Measurements from ENCODE around the gene WBP2. TPM values are rescaled to one million over a fixed set of nuclear protein-coding genes. Genes with fewer than 3 reads are reported as not detected.

The WBP2 gene
- total and polyA plus RNA-seq, 9 of the 15 experiments (the other 6 are each of a cell fraction or from before 2014, with no cell fraction given) = 2.2 to 74.3 (median 20.0) TPM

DNA sequence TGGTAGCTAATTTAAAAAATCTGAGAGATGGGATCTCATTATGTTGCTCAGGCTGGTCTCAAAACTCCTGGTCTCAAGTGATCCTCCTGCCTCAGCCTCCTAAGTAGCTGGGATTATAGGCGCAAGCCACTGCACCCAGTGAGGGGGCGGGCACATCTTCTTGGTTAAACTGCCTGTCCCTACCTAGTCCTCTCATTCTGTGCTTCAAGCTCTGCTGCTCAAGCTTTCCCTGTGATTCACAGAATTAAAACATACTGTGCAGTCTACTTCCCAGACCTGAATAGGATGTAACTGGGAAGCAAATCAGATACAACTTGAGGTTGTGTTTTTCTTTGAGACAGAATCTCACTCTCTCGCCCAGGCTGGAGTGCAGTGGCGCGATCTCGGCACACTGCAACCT lies 47.3 kb upstream of the WBP2 start (continued):
- TF ChIP-seq, protein P1, sequence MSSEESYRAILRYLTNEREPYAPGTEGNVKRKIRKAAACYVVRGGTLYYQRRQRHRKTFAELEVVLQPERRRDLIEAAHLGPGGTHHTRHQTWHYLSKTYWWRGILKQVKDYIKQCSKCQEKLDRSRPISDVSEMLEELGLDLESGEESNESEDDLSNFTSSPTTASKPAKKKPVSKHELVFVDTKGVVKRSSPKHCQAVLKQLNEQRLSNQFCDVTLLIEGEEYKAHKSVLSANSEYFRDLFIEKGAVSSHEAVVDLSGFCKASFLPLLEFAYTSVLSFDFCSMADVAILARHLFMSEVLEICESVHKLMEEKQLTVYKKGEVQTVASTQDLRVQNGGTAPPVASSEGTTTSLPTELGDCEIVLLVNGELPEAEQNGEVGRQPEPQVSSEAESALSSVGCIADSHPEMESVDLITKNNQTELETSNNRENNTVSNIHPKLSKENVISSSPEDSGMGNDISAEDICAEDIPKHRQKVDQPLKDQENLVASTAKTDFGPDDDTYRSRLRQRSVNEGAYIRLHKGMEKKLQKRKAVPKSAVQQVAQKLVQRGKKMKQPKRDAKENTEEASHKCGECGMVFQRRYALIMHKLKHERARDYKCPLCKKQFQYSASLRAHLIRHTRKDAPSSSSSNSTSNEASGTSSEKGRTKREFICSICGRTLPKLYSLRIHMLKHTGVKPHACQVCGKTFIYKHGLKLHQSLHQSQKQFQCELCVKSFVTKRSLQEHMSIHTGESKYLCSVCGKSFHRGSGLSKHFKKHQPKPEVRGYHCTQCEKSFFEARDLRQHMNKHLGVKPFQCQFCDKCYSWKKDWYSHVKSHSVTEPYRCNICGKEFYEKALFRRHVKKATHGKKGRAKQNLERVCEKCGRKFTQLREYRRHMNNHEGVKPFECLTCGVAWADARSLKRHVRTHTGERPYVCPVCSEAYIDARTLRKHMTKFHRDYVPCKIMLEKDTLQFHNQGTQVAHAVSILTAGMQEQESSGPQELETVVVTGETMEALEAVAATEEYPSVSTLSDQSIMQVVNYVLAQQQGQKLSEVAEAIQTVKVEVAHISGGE (CRISPR knock-in tag; IDR thresholded peaks at IDR 0.05) = no peak
- TF ChIP-seq, protein P2, sequence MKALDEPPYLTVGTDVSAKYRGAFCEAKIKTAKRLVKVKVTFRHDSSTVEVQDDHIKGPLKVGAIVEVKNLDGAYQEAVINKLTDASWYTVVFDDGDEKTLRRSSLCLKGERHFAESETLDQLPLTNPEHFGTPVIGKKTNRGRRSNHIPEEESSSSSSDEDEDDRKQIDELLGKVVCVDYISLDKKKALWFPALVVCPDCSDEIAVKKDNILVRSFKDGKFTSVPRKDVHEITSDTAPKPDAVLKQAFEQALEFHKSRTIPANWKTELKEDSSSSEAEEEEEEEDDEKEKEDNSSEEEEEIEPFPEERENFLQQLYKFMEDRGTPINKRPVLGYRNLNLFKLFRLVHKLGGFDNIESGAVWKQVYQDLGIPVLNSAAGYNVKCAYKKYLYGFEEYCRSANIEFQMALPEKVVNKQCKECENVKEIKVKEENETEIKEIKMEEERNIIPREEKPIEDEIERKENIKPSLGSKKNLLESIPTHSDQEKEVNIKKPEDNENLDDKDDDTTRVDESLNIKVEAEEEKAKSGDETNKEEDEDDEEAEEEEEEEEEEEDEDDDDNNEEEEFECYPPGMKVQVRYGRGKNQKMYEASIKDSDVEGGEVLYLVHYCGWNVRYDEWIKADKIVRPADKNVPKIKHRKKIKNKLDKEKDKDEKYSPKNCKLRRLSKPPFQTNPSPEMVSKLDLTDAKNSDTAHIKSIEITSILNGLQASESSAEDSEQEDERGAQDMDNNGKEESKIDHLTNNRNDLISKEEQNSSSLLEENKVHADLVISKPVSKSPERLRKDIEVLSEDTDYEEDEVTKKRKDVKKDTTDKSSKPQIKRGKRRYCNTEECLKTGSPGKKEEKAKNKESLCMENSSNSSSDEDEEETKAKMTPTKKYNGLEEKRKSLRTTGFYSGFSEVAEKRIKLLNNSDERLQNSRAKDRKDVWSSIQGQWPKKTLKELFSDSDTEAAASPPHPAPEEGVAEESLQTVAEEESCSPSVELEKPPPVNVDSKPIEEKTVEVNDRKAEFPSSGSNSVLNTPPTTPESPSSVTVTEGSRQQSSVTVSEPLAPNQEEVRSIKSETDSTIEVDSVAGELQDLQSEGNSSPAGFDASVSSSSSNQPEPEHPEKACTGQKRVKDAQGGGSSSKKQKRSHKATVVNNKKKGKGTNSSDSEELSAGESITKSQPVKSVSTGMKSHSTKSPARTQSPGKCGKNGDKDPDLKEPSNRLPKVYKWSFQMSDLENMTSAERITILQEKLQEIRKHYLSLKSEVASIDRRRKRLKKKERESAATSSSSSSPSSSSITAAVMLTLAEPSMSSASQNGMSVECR (CRISPR knock-in tag; IDR thresholded peaks at IDR 0.05) = no peak
- no peak for TF ChIP-seq ETS2 (tag; IDR thresholded peaks at IDR 0.05; ENCODE audit: borderline replicate concordance, poor library complexity, severe bottlenecking)
- TF ChIP-seq, protein P3, sequence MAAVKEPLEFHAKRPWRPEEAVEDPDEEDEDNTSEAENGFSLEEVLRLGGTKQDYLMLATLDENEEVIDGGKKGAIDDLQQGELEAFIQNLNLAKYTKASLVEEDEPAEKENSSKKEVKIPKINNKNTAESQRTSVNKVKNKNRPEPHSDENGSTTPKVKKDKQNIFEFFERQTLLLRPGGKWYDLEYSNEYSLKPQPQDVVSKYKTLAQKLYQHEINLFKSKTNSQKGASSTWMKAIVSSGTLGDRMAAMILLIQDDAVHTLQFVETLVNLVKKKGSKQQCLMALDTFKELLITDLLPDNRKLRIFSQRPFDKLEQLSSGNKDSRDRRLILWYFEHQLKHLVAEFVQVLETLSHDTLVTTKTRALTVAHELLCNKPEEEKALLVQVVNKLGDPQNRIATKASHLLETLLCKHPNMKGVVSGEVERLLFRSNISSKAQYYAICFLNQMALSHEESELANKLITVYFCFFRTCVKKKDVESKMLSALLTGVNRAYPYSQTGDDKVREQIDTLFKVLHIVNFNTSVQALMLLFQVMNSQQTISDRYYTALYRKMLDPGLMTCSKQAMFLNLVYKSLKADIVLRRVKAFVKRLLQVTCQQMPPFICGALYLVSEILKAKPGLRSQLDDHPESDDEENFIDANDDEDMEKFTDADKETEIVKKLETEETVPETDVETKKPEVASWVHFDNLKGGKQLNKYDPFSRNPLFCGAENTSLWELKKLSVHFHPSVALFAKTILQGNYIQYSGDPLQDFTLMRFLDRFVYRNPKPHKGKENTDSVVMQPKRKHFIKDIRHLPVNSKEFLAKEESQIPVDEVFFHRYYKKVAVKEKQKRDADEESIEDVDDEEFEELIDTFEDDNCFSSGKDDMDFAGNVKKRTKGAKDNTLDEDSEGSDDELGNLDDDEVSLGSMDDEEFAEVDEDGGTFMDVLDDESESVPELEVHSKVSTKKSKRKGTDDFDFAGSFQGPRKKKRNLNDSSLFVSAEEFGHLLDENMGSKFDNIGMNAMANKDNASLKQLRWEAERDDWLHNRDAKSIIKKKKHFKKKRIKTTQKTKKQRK (IDR thresholded peaks at IDR 0.05; ENCODE audit: borderline replicate concordance, low read depth, low read length) = no peak
- no peak for TF ChIP-seq STAG1 (CRISPR knock-in tag; IDR thresholded peaks at IDR 0.05; ENCODE audit: borderline replicate concordance)
- TF ChIP-seq HES1 (IDR thresholded peaks at IDR 0.05; ENCODE audit: low read depth) = no peak
- no peak for TF ChIP-seq GTF2E2 (tag; IDR thresholded peaks at IDR 0.05)
- TF ChIP-seq SRSF1 (IDR thresholded peaks at IDR 0.05; ENCODE audit: low read depth, low read length) = no peak
- no peak for TF ChIP-seq MAFG (tag; conservative IDR thresholded peaks at IDR 0.05)
- TF ChIP-seq, protein P4, sequence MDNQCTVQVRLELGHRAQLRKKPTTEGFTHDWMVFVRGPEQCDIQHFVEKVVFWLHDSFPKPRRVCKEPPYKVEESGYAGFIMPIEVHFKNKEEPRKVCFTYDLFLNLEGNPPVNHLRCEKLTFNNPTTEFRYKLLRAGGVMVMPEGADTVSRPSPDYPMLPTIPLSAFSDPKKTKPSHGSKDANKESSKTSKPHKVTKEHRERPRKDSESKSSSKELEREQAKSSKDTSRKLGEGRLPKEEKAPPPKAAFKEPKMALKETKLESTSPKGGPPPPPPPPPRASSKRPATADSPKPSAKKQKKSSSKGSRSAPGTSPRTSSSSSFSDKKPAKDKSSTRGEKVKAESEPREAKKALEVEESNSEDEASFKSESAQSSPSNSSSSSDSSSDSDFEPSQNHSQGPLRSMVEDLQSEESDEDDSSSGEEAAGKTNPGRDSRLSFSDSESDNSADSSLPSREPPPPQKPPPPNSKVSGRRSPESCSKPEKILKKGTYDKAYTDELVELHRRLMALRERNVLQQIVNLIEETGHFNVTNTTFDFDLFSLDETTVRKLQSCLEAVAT (IDR thresholded peaks at IDR 0.05) = no peak

All from K562 (cell line).